Esophagus mucosa (tissue), 1 donor: ENCODE results near the gene TUBAL3. TPM values are rescaled to one million over a fixed set of nuclear protein-coding genes. Genes with fewer than 3 reads are reported as not detected.

Experiments used
- ATAC-seq: fragments of 200-7000 bp; cut with Tn5 transposase; one replicate; pipeline ENCODE4 v1.9.1; 2020
- total RNA-seq: library from RNA; stranded (reverse); gene quantifications from one replicate; pipeline ENCODE4 v1.2.4, GENCODE V29; 2023
- donor health status: DM: yes; HTN: yes; CAD: no.

The TUBAL3 gene
- 0.12 TPM for total RNA-seq

- peak; percentile 94 for ATAC-seq
Observed at GRCh38 chr10:5404208-5405041, at the start of gene TUBAL3. TSS of gene TUBAL3 (minus strand) at chr10:5404828. CDS start at chr10:5404792, 36 bp downstream.

GRCh38 chr10:5453749-5454489, 49.3 kb upstream of the TUBAL3 start:
- no peak for ATAC-seq

- ATAC-seq, result no peak
Observed at GRCh38 chr10:5450605-5451384, 46.2 kb upstream of the TUBAL3 start.

GRCh38 chr10:5449823-5450222, 45.2 kb upstream of the TUBAL3 start:
- ATAC-seq, result peak; percentile 59

- ATAC-seq, result no peak
Observed at GRCh38 chr10:5449227-5449626, 44.6 kb upstream of the TUBAL3 start.

GRCh38 chr10:5448333-5449001, 43.8 kb upstream of the TUBAL3 start:
- ATAC-seq, result no peak

GRCh38 chr10:5447611-5448071, 43.0 kb upstream of the TUBAL3 start:
- peak; percentile 19 for ATAC-seq

GRCh38 chr10:5447056-5447455, 42.4 kb upstream of the TUBAL3 start:
- no peak for ATAC-seq

GRCh38 chr10:5446390-5446926, 41.8 kb upstream of the TUBAL3 start:
- ATAC-seq, result peak; percentile 93

- ATAC-seq, result no peak
Observed at GRCh38 chr10:5445006-5445405, 40.4 kb upstream of the TUBAL3 start.

GRCh38 chr10:5443429-5443828, 38.8 kb upstream of the TUBAL3 start:
- ATAC-seq, result no peak

- ATAC-seq, result no peak
Observed at GRCh38 chr10:5442990-5443370, 38.4 kb upstream of the TUBAL3 start.

- peak; percentile 44 for ATAC-seq
Observed at GRCh38 chr10:5442065-5442989, 37.7 kb upstream of the TUBAL3 start.

GRCh38 chr10:5441106-5441505, 36.5 kb upstream of the TUBAL3 start:
- ATAC-seq, result no peak

GRCh38 chr10:5440206-5440605, 35.6 kb upstream of the TUBAL3 start:
- ATAC-seq, result no peak

GRCh38 chr10:5435328-5435727, 30.7 kb upstream of the TUBAL3 start:
- no peak for ATAC-seq

- ATAC-seq, result peak; percentile 69
Observed at GRCh38 chr10:5434017-5434753, 29.6 kb upstream of the TUBAL3 start.

- no peak for ATAC-seq
Observed at GRCh38 chr10:5433182-5433581, 28.6 kb upstream of the TUBAL3 start.

- no peak for ATAC-seq
Observed at GRCh38 chr10:5428133-5428532, 23.5 kb upstream of the TUBAL3 start.

GRCh38 chr10:5424751-5425150, 20.1 kb upstream of the TUBAL3 start:
- ATAC-seq, result no peak
